IMR-90 (cell line): ENCODE measurements around the gene RCOR3. TPM values are rescaled to one million over a fixed set of nuclear protein-coding genes. Genes with fewer than 3 reads are reported as not detected.
"Not testable (repeated sequence)": the region's sequence is repeated elsewhere in the genome, so short reads cannot be mapped to it uniquely, and the experiment has no call there.

Experiments used
- ATAC-seq: fragments of 200-7000 bp; cut with Tn5 transposase; 2 replicates; pipeline ENCODE4 v1.9.1; 2020; ENCODE audit warnings: low read depth, mild to moderate bottlenecking, moderate library complexity
- BruUV-seq: library from RNA; stranded (reverse); fragments of 400-500 nt; replicated peaks from 2 replicates; lab custom pipeline; 2021; lab: Mats Ljungman, UMichigan
- CTCF ChIA-PET: fragments of 300-600 bp; formaldehyde crosslinking; extraction: SDS; loops from one replicate; lab custom pipeline; 2021; ENCODE audit warnings: antibody characterized with exemption; lab: Yijun Ruan, JAX
- POLR2A ChIA-PET: fragments of 300-600 bp; sonication (Branson Sonifier 250); formaldehyde crosslinking; loops from one replicate; lab custom pipeline; 2022; ENCODE audit warnings: antibody characterized with exemption; ENCODE audit not compliant: unreplicated experiment; lab: Charles Lee
- DNase-seq: peaks from one replicate; pipeline ENCODE4 v3.0.0; 2013
- H2AFZ ChIP-seq: replicated peaks from 2 replicates; pipeline ENCODE3; 2013; ENCODE audit warnings: low read length, mild to moderate bottlenecking; ENCODE audit not compliant: poor library complexity
- H2AK5ac ChIP-seq: 2 replicates; pipeline ENCODE4 v1.6.1; 2013; ENCODE audit warnings: low read depth, low read length, inconsistent platforms
- H2AK9ac ChIP-seq: replicated peaks from 2 replicates; pipeline ENCODE3; 2013; ENCODE audit warnings: mild to moderate bottlenecking, low read depth, low read length, moderate library complexity; ENCODE audit not compliant: poor library complexity
- H2BK120ac ChIP-seq: 2 replicates; pipeline ENCODE4 v1.6.1; 2013; ENCODE audit warnings: low read depth, low read length, inconsistent platforms
- H2BK15ac ChIP-seq: 3 replicates; pipeline ENCODE4 v1.6.1; 2013; ENCODE audit warnings: low read depth, low read length, inconsistent platforms
- H2BK20ac ChIP-seq: 2 replicates; pipeline ENCODE4 v1.6.1; 2013; ENCODE audit warnings: low read depth, mild to moderate bottlenecking, inconsistent platforms, low read length, moderate library complexity
- H2BK5ac ChIP-seq: 2 replicates; pipeline ENCODE4 v1.6.1; 2013; ENCODE audit warnings: mild to moderate bottlenecking, low read depth, low read length, inconsistent platforms; ENCODE audit not compliant: poor library complexity, severe bottlenecking
- H3K14ac ChIP-seq: replicated peaks from 2 replicates; pipeline ENCODE4 v1.6.1; 2013; ENCODE audit warnings: low read depth, low read length, inconsistent platforms
- H3K18ac ChIP-seq: 2 replicates; pipeline ENCODE4 v1.6.1; 2013; ENCODE audit warnings: low read depth, low read length, control low read depth
- H3K23ac ChIP-seq: 2 replicates; pipeline ENCODE4 v1.6.1; 2013; ENCODE audit warnings: low read depth, low read length, inconsistent platforms
- H3K27ac ChIP-seq: 2 replicates; pipeline ENCODE4 v1.5.1; 2013; ENCODE audit warnings: mild to moderate bottlenecking, control low read depth, low read length; ENCODE audit not compliant: insufficient read depth
- H3K27me3 ChIP-seq: 2 replicates; pipeline ENCODE4 v1.6.1; 2013; ENCODE audit warnings: low read length; ENCODE audit not compliant: control insufficient read depth, insufficient read depth
- H3K36me3 ChIP-seq: 2 replicates; pipeline ENCODE4 v1.6.1; 2013; ENCODE audit warnings: low read length, mixed read lengths; ENCODE audit not compliant: control insufficient read depth, insufficient read depth
- H3K4ac ChIP-seq: 2 replicates; pipeline ENCODE4 v1.6.1; 2013; ENCODE audit warnings: low read depth, low read length, inconsistent platforms
- H3K4me1 ChIP-seq: 2 replicates; pipeline ENCODE4 v1.6.1; 2013; ENCODE audit warnings: low read length, mixed read lengths; ENCODE audit not compliant: control insufficient read depth, insufficient read depth
- H3K4me2 ChIP-seq: 2 replicates; pipeline ENCODE4 v1.6.1; 2013; ENCODE audit warnings: low read depth, mild to moderate bottlenecking, control low read depth, low read length, moderate library complexity
- H3K4me3 ChIP-seq: 2 replicates; pipeline ENCODE4 v1.5.1; 2013; ENCODE audit warnings: low read depth, mild to moderate bottlenecking, control low read depth, low read length, moderate library complexity; ENCODE audit not compliant: insufficient read depth
- H3K56ac ChIP-seq: 2 replicates; pipeline ENCODE4 v1.6.1; 2013; ENCODE audit warnings: low read length, inconsistent platforms; ENCODE audit not compliant: insufficient read depth; ENCODE audit errors: extremely low read depth
- H3K79me1 ChIP-seq, 2 experiments: 2 replicates each; pipeline ENCODE4 v1.6.1; 2013; ENCODE audit warnings: low read length in 2 of 2, inconsistent platforms in 1 of 2, low read depth in 1 of 2
- H3K9ac ChIP-seq: 2 replicates; pipeline ENCODE4 v1.6.1; 2013; ENCODE audit warnings: low read depth, low read length, control low read depth
- H3K9me1 ChIP-seq: 2 replicates; pipeline ENCODE4 v1.6.1; 2013; ENCODE audit warnings: low read length, inconsistent platforms; ENCODE audit not compliant: insufficient read depth
- H3K9me3 ChIP-seq: 2 replicates; pipeline ENCODE4 v1.6.1; 2013; ENCODE audit warnings: low read length; ENCODE audit not compliant: control insufficient read depth, insufficient read depth
- H4K20me1 ChIP-seq: 2 replicates; pipeline ENCODE4 v1.6.1; 2013; ENCODE audit warnings: low read length, inconsistent platforms; ENCODE audit not compliant: insufficient read depth
- H4K5ac ChIP-seq: 2 replicates; pipeline ENCODE4 v1.6.1; 2013; ENCODE audit warnings: mild to moderate bottlenecking, low read depth, low read length, control low read depth
- H4K8ac ChIP-seq, 2 experiments: 2 replicates each; pipeline ENCODE4 v1.6.1; 2013; ENCODE audit warnings: low read depth in 2 of 2, low read length in 2 of 2, control low read depth in 1 of 2, inconsistent platforms in 1 of 2
- H4K91ac ChIP-seq: 2 replicates; pipeline ENCODE4 v1.6.1; 2013; ENCODE audit warnings: low read depth, low read length, inconsistent platforms; ENCODE audit not compliant: insufficient read depth
- BHLHE40 ChIP-seq: fragments of 150-350 bp; IDR thresholded peaks from 2 replicates; pipeline ENCODE4 v1.6.1; 2016; ENCODE audit warnings: mild to moderate bottlenecking, low read depth, low read length
- MAFK ChIP-seq: IDR thresholded peaks from 2 replicates; pipeline ENCODE4 v1.6.1; 2012; ENCODE audit warnings: low read depth, low read length, improper control_type of control experiment
- MXI1 ChIP-seq: IDR thresholded peaks from 2 replicates; pipeline ENCODE4 v1.6.1; 2012; ENCODE audit warnings: low read depth, mild to moderate bottlenecking, low read length, moderate library complexity, borderline replicate concordance
- POLR2A ChIP-seq: IDR thresholded peaks from 2 replicates; pipeline ENCODE4 v1.6.1; 2012; ENCODE audit warnings: mild to moderate bottlenecking, low read depth, low read length
- RFX5 ChIP-seq: IDR thresholded peaks from 2 replicates; pipeline ENCODE4 v1.8.0; 2012; ENCODE audit warnings: low read depth, mild to moderate bottlenecking, low read length, moderate library complexity
- WGBS, 2 experiments: methylation state at CpG; one replicate each; pipeline versions ENCODE4 v1.1.5 to v1.1.7; 2013; ENCODE audit warnings: missing lambda C conversion rate in 2 of 2; ENCODE audit not compliant: insufficient read length in 1 of 2; ENCODE audit errors: extremely low coverage in 2 of 2; 5-methylcytosine and 5-hydroxymethylcytosine counted together
- dilution Hi-C: fragments of 300-500 bp; cut with HindIII; formaldehyde crosslinking; loops from one replicate; pipeline ENCODE4 v1.14.3; 2018; ENCODE audit warnings: low sequenced_read_pairs; ENCODE audit not compliant: unreplicated experiment
- in situ Hi-C: fragments of 300-500 bp; cut with MboI; formaldehyde crosslinking; loops from 3 replicates; pipeline ENCODE4 v1.14.3; 2019; ENCODE audit warnings: low sequenced_read_pairs, inconsistent platforms, mixed read lengths
- intact Hi-C: fragments of 100-400 bp; cut with micrococcal nuclease; formaldehyde crosslinking; loops from 2 replicates; pipeline ENCODE4 v1.10.0; 2022
- polyA plus RNA-seq, 3 experiments: library from polyadenylated mRNA; depleted of rRNA; stranded (reverse); fragments of >200 nt; gene quantifications; 2 replicates each; pipeline ENCODE4 v1.2.3, GENCODE V29; 2012; ENCODE audit warnings: low replicate concordance in 1 of 3
- total RNA-seq: library from RNA; depleted of rRNA; stranded (reverse); fragments of >200 nt; gene quantifications from 2 replicates; pipeline ENCODE4 v1.2.3, GENCODE V29; 2012
- TF ChIP-seq, protein P1 (sequence below): fragments of 150-350 bp; IDR thresholded peaks from 2 replicates; pipeline ENCODE4 v1.6.1; 2016; ENCODE audit warnings: low read depth, mild to moderate bottlenecking, low read length, moderate library complexity, borderline replicate concordance

Gene RCOR3
- total and polyA plus RNA-seq, 2 of the 4 experiments (the other 2 are of a cell fraction): 8.1 to 16.4 TPM

- no peak overlapping the region for H2BK120ac ChIP-seq
- no peaks in the 10 kb centered on the region for H3K9me3 ChIP-seq
- dilution Hi-C loops (no loop called here), intact Hi-C loops (no loop called here), in situ Hi-C loops (no loop called here)
- H3K56ac ChIP-seq: no peak overlapping the region
- no peak overlapping the region for H4K91ac ChIP-seq
- CTCF ChIA-PET: no interaction called here
- H2BK5ac ChIP-seq: no peak overlapping the region
- no peak overlapping the region for H3K23ac ChIP-seq
- H2AFZ ChIP-seq: no peak overlapping the region
- POLR2A ChIA-PET: no interaction called here
- no peak overlapping the region for H2BK20ac ChIP-seq
- H3K9ac ChIP-seq: no peak overlapping the region
- H3K4me3 ChIP-seq: no peak overlapping the region
- ATAC-seq (no peak), DNase-seq (no peak)
- H2BK15ac ChIP-seq: no peak overlapping the region
- WGBS, 2 experiments: no CpG with 5 or more reads among the region's 1 CpG
- H3K4me2 ChIP-seq: no peak overlapping the region
- H3K18ac ChIP-seq: no peak overlapping the region
- no peaks in the 10 kb centered on the region for H3K9me1 ChIP-seq
- H3K4ac ChIP-seq: no peak overlapping the region
- no peak overlapping the region for H3K14ac ChIP-seq
- no TSS peak for BruUV-seq
- no peaks in the 10 kb centered on the region; the same call in none of the 2 replicates for H3K27me3 ChIP-seq
- no peak overlapping the region for H2AK5ac ChIP-seq
- TF ChIP-seq RFX5 (no peak), BHLHE40 (no peak), POLR2A (no peak), MAFK (no peak), MXI1 (no peak)
- TF ChIP-seq, protein P1, sequence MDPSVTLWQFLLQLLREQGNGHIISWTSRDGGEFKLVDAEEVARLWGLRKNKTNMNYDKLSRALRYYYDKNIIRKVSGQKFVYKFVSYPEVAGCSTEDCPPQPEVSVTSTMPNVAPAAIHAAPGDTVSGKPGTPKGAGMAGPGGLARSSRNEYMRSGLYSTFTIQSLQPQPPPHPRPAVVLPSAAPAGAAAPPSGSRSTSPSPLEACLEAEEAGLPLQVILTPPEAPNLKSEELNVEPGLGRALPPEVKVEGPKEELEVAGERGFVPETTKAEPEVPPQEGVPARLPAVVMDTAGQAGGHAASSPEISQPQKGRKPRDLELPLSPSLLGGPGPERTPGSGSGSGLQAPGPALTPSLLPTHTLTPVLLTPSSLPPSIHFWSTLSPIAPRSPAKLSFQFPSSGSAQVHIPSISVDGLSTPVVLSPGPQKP: no peak
- H4K8ac ChIP-seq: no peak overlapping the region
- no peaks in the 10 kb centered on the region for H4K20me1 ChIP-seq
- no peaks in the 10 kb centered on the region for H3K79me1 ChIP-seq
- H3K27ac ChIP-seq: no peak overlapping the region
- no peaks in the 10 kb centered on the region for H3K36me3 ChIP-seq
- H4K5ac ChIP-seq: no peak overlapping the region
- no peak overlapping the region for H2AK9ac ChIP-seq
- H3K4me1 ChIP-seq: no peaks in the 10 kb centered on the region
Observed at GRCh38 chr1:211247921-211248320, 11.2 kb upstream of the RCOR3 start.

GRCh38 chr1:211249611-211250010 is 9.6 kb upstream of the RCOR3 start:
- H2AFZ ChIP-seq, H2AK9ac ChIP-seq, H3K14ac ChIP-seq, H3K4ac ChIP-seq, H3K27ac ChIP-seq, H3K4me3 ChIP-seq, H3K56ac ChIP-seq, H4K8ac ChIP-seq, H2BK120ac ChIP-seq, H2BK15ac ChIP-seq, H3K4me1 ChIP-seq, H4K91ac ChIP-seq, H3K9me1 ChIP-seq, in situ Hi-C loops, H3K9ac ChIP-seq, H3K27me3 ChIP-seq, intact Hi-C loops, DNase-seq, dilution Hi-C loops, H3K4me2 ChIP-seq, H3K23ac ChIP-seq, H2AK5ac ChIP-seq, H3K36me3 ChIP-seq, H2BK5ac ChIP-seq, H4K5ac ChIP-seq, ATAC-seq, H4K20me1 ChIP-seq, BruUV-seq, H2BK20ac ChIP-seq, H3K79me1 ChIP-seq, H3K18ac ChIP-seq, H3K9me3 ChIP-seq: not testable (repeated sequence)
- 0% methylated on average over 1 of the region's 3 CpGs; no CpG with 5 or more reads in 1 of the 2 experiments for WGBS, 2 experiments
- ChIA-PET POLR2A (interaction anchor here (1.3 kb wide), 1 partner anchor 8 kb away, joined by 4 read pairs; no protein-coding TSS in a partner anchor), CTCF (interaction anchor here (0.8 kb wide), 1 partner anchor 11 kb away, joined by 3 read pairs; no protein-coding TSS in a partner anchor)
